Measurements from ENCODE around the gene RETSAT.
"Not testable (repeated sequence)": the region's sequence is repeated elsewhere in the genome, so short reads cannot be mapped to it uniquely, and the experiment has no call there.

The RETSAT gene

GRCh38 chr2:85380048-85380447 lies 25.7 kb upstream of the RETSAT start:
- DNase-seq (ENCODE audit: extremely low read depth in 1 of 2, low read depth in 1 of 2), result no peak

GRCh38 chr2:85378257-85378656 lies 23.9 kb upstream of the RETSAT start:
- DNase-seq (ENCODE audit: extremely low read depth in 1 of 2, low read depth in 1 of 2), result no peak

GRCh38 chr2:85377083-85377482 lies 22.8 kb upstream of the RETSAT start:
- no peak for DNase-seq (ENCODE audit: extremely low read depth in 1 of 2, low read depth in 1 of 2)

GRCh38 chr2:85376291-85377065 lies 22.1 kb upstream of the RETSAT start:
- DNase-seq (ENCODE audit: extremely low read depth in 1 of 2, low read depth in 1 of 2), result no peak

GRCh38 chr2:85371045-85371444 lies 16.7 kb upstream of the RETSAT start:
- DNase-seq (ENCODE audit: extremely low read depth in 1 of 2, low read depth in 1 of 2), result no peak

GRCh38 chr2:85369500-85369899 lies 15.2 kb upstream of the RETSAT start:
- DNase-seq (ENCODE audit: extremely low read depth in 1 of 2, low read depth in 1 of 2), result no peak

- DNase-seq (ENCODE audit: extremely low read depth in 1 of 2, low read depth in 1 of 2), result no peak
These were observed 14.6 kb upstream of the RETSAT start for GRCh38 chr2:85368921-85369320.

GRCh38 chr2:85367180-85367579 lies 12.9 kb upstream of the RETSAT start:
- DNase-seq (ENCODE audit: extremely low read depth in 1 of 2, low read depth in 1 of 2), result no peak

- not testable (repeated sequence) for DNase-seq (ENCODE audit: extremely low read depth in 1 of 2, low read depth in 1 of 2)
These were observed 8.5 kb upstream of the RETSAT start for GRCh38 chr2:85362653-85363387.

GRCh38 chr2:85357736-85358135 lies 3.4 kb upstream of the RETSAT start:
- no peak for DNase-seq (ENCODE audit: extremely low read depth in 1 of 2, low read depth in 1 of 2)

- DNase-seq (ENCODE audit: extremely low read depth in 1 of 2, low read depth in 1 of 2), result no peak
These were observed 1.9 kb upstream of the RETSAT start for GRCh38 chr2:85356186-85356585.

- no peak for DNase-seq (ENCODE audit: extremely low read depth in 1 of 2, low read depth in 1 of 2)
These were observed 1.2 kb upstream of the RETSAT start for GRCh38 chr2:85355521-85355920.

GRCh38 chr2:85355073-85355410 lies 714 bp upstream of the RETSAT start:
- no peak for DNase-seq (ENCODE audit: extremely low read depth in 1 of 2, low read depth in 1 of 2)

GRCh38 chr2:85353876-85354285 lies 447 bp downstream of the RETSAT start:
- no peak for DNase-seq (ENCODE audit: extremely low read depth in 1 of 2, low read depth in 1 of 2)

GRCh38 chr2:85347599-85347998 lies 6.7 kb downstream of the RETSAT start:
- no peak for DNase-seq (ENCODE audit: extremely low read depth in 1 of 2, low read depth in 1 of 2)

- no peak for DNase-seq (ENCODE audit: extremely low read depth in 1 of 2, low read depth in 1 of 2)
These were observed 9.9 kb downstream of the RETSAT start for GRCh38 chr2:85344356-85344954.

- DNase-seq (ENCODE audit: extremely low read depth in 1 of 2, low read depth in 1 of 2), result not testable (repeated sequence)
These were observed 11.0 kb downstream of the RETSAT start for GRCh38 chr2:85343207-85343895.

GRCh38 chr2:85342156-85342555 lies 12.2 kb downstream of the RETSAT start:
- DNase-seq (ENCODE audit: extremely low read depth in 1 of 2, low read depth in 1 of 2), result no peak

- no peak for DNase-seq (ENCODE audit: extremely low read depth in 1 of 2, low read depth in 1 of 2)
These were observed 12.9 kb downstream of the RETSAT start for GRCh38 chr2:85341269-85342029.

GRCh38 chr2:85340034-85340892 lies 14.1 kb downstream of the RETSAT start:
- DNase-seq (ENCODE audit: extremely low read depth in 1 of 2, low read depth in 1 of 2), result no peak
